Fibroblast of skin of back (primary cell): Measurements from ENCODE around the gene FAM234A.
A peak's percentile ranks its signal among the peaks of the same experiment; 100 is the strongest.
"Not testable (repeated sequence)": the region's sequence is repeated elsewhere in the genome, so short reads cannot be mapped to it uniquely, and the experiment has no call there.

Experiments used
- DNase-seq: peaks from one replicate; pipeline ENCODE4 v3.0.0-alpha.2; 2013

FAM234A gene

DNA sequence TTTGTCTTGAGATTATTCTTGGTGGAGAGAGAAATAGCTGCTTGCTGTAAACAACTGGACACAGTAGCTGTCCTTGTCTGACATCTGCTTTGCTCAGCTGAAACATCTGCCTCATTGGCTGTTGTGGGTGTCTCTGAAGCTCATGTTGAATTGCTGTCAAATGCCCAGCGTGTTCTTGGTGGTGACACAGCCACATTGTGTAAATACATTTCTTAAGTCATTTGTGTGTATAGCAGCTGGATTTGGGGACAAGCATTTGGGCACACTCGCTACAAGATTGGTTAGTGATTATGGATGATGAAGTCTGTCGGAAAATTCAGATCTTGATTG is 5.3 kb downstream of the FAM234A start:
- DNase-seq, result no peak

- DNase-seq, result no peak
Measured at GRCh38 chr16:240559-240958, 5.9 kb downstream of the FAM234A start.

DNA sequence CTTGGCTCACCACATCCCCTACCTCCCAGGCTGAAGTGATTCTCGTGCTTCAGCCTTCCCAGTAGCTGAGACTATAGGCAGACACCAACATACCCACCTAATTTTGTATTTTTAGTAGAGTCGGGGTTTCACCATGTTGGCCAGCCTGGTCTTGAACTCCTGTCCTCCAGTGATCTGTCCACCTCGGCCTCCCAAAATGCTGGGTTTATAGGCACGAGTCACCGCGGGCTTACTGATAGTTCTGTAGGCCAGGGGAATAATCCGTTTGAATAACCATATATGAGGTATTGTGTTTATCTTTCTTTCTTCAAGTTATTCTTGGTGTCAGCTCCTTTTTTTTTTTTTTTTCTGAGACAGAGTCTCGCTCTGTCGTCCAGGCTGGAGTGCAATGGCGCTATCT is 7.7 kb downstream of the FAM234A start:
- DNase-seq, result peak; percentile 7

- no peak for DNase-seq
Measured at GRCh38 chr16:243348-243747, 8.7 kb downstream of the FAM234A start.

DNA sequence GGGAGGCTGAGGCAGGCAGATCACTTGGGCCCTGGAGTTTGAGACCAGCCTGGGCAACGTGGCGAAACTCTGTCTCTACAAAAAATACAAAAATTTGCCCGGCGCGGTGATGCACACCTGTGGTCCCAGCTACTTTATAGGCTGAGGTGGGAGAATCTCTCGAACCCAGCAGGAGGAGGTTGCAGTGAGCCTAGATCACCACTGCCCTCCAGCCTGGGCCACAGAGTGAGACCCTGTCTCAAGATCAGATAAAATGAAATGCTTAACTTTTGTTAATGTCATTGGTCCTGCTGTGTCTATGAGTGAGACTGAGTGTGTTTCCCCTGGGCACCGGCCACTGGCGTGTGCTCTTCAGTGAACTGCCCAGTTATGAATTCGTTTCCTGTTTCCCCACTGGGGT is 10.5 kb downstream of the FAM234A start:
- no peak for DNase-seq

GRCh38 chr16:247027-247426 is 12.4 kb downstream of the FAM234A start:
- no peak for DNase-seq

- DNase-seq, result no peak
Measured at GRCh38 chr16:249431-249830, 14.8 kb downstream of the FAM234A start.

GRCh38 chr16:252366-253337 is 18.0 kb downstream of the FAM234A start:
- no peak for DNase-seq

- no peak for DNase-seq
Measured at GRCh38 chr16:253833-254232, 19.2 kb downstream of the FAM234A start.

GRCh38 chr16:254461-254860 is 19.8 kb downstream of the FAM234A start:
- DNase-seq, result no peak

DNA sequence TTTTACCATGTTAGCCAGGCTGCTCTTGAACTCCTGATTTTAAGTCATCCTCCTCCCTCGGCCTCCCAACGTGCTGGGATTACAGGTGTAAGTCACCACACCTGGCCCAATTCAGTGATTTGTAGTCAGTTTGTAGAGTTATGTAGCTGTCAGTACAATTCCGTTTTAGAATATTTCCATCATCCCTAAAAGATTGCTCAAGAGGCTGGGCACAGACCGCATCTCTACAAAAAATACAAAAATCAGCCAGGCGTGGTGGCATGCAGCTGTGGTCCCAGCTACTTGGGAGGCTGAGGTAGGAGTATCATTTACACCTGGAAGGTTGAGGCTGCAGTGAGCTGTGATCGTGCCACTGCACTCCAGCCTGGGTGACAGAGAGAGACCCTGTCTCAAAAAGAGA is 20.6 kb downstream of the FAM234A start:
- DNase-seq, result no peak

DNA sequence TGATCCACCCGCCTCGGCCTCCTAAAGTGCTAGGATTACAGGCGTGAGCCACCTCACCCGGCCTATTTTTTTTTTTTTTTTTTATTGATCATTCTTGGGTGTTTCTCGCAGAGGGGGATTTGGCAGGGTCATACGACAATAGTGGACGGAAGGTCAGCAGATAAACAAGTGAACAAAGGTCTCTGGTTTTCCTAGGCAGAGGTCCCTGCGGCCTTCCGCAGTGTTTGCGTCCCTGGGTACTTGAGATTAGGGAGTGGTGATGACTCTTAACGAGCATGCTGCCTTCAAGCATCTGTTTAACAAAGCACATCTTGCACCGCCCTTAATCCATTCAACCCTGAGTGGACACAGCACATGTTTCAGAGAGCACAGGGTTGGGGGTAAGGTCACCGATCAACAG is 23.5 kb downstream of the FAM234A start:
- not testable (repeated sequence) for DNase-seq

- no peak for DNase-seq
Measured at GRCh38 chr16:259226-259625, 24.6 kb downstream of the FAM234A start.

DNA sequence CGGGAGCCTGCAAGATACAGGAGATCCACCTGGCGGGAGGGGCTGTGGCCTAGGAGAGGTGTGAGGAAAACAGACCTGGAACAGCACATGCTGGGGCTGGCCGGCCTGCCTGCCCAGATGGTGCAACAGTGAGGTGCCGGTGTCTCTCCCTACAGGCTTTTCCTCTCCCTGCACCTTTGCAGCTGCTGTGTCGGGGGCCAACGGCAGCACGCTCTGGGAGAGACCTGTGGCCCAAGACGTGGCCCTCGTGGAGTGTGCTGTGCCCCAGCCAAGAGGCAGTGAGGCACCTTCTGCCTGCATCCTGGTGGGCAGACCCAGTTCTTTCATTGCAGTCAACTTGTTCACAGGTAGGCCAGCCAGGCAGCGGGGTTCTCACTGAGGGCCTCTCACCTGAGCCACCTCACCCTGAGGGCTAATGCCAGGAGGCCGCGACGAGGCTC is 25.2 kb downstream of the FAM234A start:
- DNase-seq, result no peak

DNA sequence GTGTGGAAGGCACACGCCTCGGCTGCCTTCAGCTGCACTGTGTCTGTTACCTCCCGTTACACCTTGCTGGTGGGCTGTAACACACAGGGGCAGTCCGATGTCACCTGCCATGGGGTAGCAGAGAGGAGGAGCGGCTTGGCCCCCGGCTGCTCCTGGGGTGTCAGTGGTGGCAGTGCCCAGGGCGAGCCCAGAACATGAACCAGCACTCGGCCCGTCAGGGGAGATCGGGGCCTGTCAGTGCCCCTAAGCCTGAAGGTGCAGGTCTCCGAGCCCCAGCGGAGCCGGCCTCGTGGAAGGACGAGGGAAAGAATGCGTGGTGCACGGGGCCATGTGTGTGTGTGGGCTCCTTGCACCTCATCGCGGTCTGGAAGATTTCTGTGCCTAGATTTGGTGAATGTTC is 25.7 kb downstream of the FAM234A start:
- DNase-seq, result no peak

- DNase-seq, result no peak
Measured at GRCh38 chr16:261031-261691, 26.5 kb downstream of the FAM234A start.

GRCh38 chr16:262121-262745 is 27.6 kb downstream of the FAM234A start:
- no peak for DNase-seq

GRCh38 chr16:263182-263774 is 28.7 kb downstream of the FAM234A start:
- DNase-seq, result no peak

DNA sequence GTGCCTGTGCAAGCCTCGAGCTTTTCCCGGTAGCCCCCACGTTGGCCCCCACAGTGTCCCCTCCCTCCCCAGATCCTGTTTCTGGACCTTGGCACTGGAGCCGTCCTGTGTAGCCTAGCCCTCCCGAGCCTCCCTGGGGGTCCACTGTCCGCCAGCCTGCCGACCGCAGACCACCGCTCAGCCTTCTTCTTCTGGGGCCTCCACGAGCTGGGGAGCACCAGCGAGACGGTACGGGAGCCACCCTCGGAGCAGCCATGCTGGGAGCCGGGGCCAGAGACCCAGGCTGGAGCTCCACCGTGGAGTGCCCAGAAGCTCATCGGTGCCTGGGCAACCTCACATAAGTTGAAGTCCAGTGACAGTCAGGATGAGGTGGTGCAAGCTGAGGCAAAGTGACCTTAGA is 29.3 kb downstream of the FAM234A start:
- DNase-seq, result no peak

GRCh38 chr16:264440-264951 is 29.9 kb downstream of the FAM234A start:
- DNase-seq, result no peak

DNA sequence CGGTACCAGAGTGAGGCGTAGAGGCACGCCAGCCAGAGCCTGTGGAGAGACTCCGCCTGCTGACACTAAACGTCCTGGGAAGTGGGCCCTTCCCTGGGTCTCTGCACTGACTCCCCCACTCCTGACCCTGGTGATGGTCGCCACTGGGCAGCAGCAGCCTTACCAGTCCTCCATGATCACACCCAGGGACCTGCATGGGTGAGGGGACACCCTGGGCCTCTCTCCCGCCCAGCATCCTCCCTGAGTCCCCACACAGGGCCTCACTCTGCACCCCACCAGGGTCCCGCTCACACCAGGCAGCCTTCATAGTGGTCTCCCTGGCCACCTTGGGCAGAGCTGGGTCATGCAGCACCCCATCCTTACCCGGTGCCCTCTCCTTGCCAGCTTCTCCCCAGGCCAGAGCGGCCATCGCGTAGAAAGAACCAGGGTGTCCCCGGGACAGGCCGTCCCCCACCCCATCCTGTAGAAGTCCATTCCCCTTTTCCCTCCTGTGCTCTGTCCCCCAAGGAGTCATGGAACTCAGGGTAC is 30.4 kb downstream of the FAM234A start:
- no peak for DNase-seq

DNA sequence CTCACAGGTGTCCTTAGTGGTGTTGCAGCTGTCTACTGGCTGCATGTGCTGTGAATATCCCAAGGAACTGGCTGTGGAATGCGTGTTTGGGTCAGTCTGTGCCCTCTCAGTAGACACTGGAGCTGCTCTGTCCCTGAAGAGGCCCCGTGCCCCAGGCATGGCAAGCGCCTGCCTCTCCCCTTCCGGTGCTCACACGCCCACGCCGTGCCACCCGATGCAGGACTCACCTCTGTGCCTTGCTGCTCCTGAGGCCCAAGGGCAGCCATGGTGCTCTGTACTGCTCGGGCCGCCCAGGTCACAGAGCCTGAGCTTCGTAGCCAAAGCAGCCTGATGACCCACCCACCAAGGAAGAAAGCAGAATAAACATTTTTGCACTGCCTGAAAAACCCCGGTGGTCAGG is 31.1 kb downstream of the FAM234A start:
- no peak for DNase-seq
